GM23248 (cell line): Measurements from ENCODE around the gene GPR160. TPM values are rescaled to one million over a fixed set of nuclear protein-coding genes. Genes with fewer than 3 reads are reported as not detected.
"Not testable (repeated sequence)": the region's sequence is repeated elsewhere in the genome, so short reads cannot be mapped to it uniquely, and the experiment has no call there.

ENCODE experiments used
- DNase-seq: peaks from one replicate; pipeline ENCODE4 v3.0.0-alpha.2; 2015
- H2AFZ ChIP-seq: fragments of 200-600 bp; sonication (generic); 2 replicates; pipeline ENCODE4 v1.6.1; 2016; ENCODE audit warnings: antibody characterized with exemption
- H3F3A ChIP-seq: fragments of 200-600 bp; sonication (generic); 2 replicates; pipeline ENCODE4 v1.6.1; 2016; ENCODE audit warnings: mild to moderate bottlenecking, antibody characterized with exemption, mixed run types; ENCODE audit not compliant: insufficient read depth
- H3K27ac ChIP-seq: fragments of 200-600 bp; sonication (generic); 2 replicates; pipeline ENCODE4 v1.5.1; 2016; ENCODE audit warnings: mild to moderate bottlenecking
- H3K27me3 ChIP-seq: fragments of 200-600 bp; sonication (generic); replicated peaks from 2 replicates; pipeline ENCODE4 v1.6.1; 2016; ENCODE audit warnings: mild to moderate bottlenecking; ENCODE audit not compliant: insufficient read depth
- H3K36me3 ChIP-seq: fragments of 200-600 bp; sonication (generic); 2 replicates; pipeline ENCODE4 v1.6.1; 2016; ENCODE audit warnings: low read depth, mild to moderate bottlenecking
- H3K4me1 ChIP-seq: fragments of 200-600 bp; sonication (generic); 2 replicates; pipeline ENCODE4 v1.6.1; 2016; ENCODE audit warnings: mild to moderate bottlenecking; ENCODE audit not compliant: insufficient read depth
- H3K4me2 ChIP-seq: fragments of 200-600 bp; sonication (generic); one replicate; pipeline ENCODE4 v1.6.1; 2016; ENCODE audit warnings: mild to moderate bottlenecking; ENCODE audit not compliant: unreplicated experiment
- H3K4me3 ChIP-seq: fragments of 200-600 bp; sonication (generic); 2 replicates; pipeline ENCODE4 v1.5.1; 2016; ENCODE audit warnings: mild to moderate bottlenecking
- H3K79me2 ChIP-seq: fragments of 200-600 bp; sonication (generic); 2 replicates; pipeline ENCODE4 v1.6.1; 2016; ENCODE audit warnings: mild to moderate bottlenecking; ENCODE audit not compliant: insufficient read depth
- H3K9ac ChIP-seq: fragments of 200-600 bp; sonication (generic); 2 replicates; pipeline ENCODE4 v1.6.1; 2016; ENCODE audit warnings: mild to moderate bottlenecking
- H3K9me2 ChIP-seq: fragments of 200-600 bp; sonication (generic); 2 replicates; pipeline ENCODE4 v1.6.1; 2016; ENCODE audit warnings: mixed run types, mild to moderate bottlenecking, moderate library complexity; ENCODE audit not compliant: insufficient read depth
- H3K9me3 ChIP-seq: fragments of 200-600 bp; sonication (generic); one replicate; pipeline ENCODE4 v1.6.1; 2017; ENCODE audit warnings: low read depth
- H4K20me1 ChIP-seq: fragments of 200-600 bp; sonication (generic); 2 replicates; pipeline ENCODE4 v1.6.0; 2016; ENCODE audit not compliant: insufficient read depth
- EZH2 ChIP-seq: fragments of 200-600 bp; sonication (generic); IDR thresholded peaks from 2 replicates; pipeline ENCODE4 v1.6.1; 2018; ENCODE audit warnings: antibody characterized with exemption, mild to moderate bottlenecking; ENCODE audit not compliant: insufficient read depth, poor library complexity, severe bottlenecking
- EZH2phosphoT487 ChIP-seq: fragments of 200-600 bp; sonication (generic); IDR thresholded peaks from 2 replicates; pipeline ENCODE4 v1.6.1; 2018; ENCODE audit warnings: antibody characterized with exemption, moderate library complexity, mild to moderate bottlenecking, low read depth; ENCODE audit not compliant: insufficient read depth
- WGBS, 2 experiments: methylation state at CpG; one replicate each; pipeline ENCODE4 v1.1.6; 2015 to 2017; ENCODE audit warnings: low lambda C conversion rate in 2 of 2, low coverage in 1 of 2; ENCODE audit errors: missing lambda C conversion rate in 2 of 2; 5-methylcytosine and 5-hydroxymethylcytosine counted together
- in situ Hi-C: fragments of 300-500 bp; cut with MboI; formaldehyde crosslinking; loops from 2 replicates; pipeline ENCODE4 v1.15.0; 2020
- polyA plus RNA-seq: library from polyadenylated mRNA; unstranded; fragments of >200 nt; fragmentation: Nextera tagmentation; extraction: Ambion mirVana; gene quantifications from 2 replicates; pipeline ENCODE4 v1.2.1, GENCODE V29; 2016
- total RNA-seq: library from RNA; depleted of rRNA; stranded (reverse); fragments of >200 nt; shearing (Covaris generic); gene quantifications from 2 replicates; pipeline ENCODE4 v1.2.3, GENCODE V29; 2014

GPR160 gene
- total and polyA plus RNA-seq, 2 experiments from 2014 or later, result 0.73 to 0.76 TPM

DNA sequence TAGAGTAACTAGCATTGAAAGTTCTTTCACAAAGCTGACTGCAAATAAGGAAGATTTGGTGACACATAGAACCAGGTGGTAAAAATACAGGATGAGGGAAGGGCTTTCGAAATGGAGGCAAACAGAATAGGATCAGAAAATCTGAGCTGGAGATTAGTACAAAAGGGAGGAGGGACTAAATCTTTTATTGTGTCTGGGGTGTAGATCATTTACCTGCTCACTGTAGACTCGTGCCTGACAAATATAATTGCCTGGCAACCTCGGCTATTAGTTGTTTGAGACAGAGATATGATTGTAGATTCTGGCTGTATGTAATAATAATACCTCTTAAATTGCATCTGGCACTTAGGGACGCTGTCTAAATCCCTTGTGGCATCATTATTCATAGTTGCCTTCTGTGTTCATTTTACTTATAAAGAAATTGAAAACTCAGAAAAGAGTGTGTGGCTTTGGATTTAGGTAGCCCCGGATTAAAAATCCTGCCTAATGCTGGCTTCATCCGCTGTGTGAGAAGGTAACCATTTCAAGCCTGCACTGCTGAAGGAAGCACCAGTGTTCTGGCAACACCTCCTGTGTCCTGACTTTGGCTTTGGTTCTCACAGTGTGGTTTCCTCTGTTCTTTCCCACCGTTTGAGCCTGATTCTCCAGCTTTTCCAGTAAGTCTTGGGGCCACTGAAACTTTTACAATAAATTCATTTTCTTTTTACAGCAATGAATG is 25.0 kb upstream of the GPR160 start:
- Histone ChIP-seq H3K9me2 (no peaks in the 10 kb centered on the region), H3K4me2 (no peak overlapping the region), H3K36me3 (no peaks in the 10 kb centered on the region), H2AFZ (no peak overlapping the region), H3F3A (no peaks in the 10 kb centered on the region), H3K9me3 (no peaks in the 10 kb centered on the region), H3K27me3 (no peaks in the 10 kb centered on the region), H3K4me3 (no peak overlapping the region), H3K4me1 (no peaks in the 10 kb centered on the region), H3K79me2 (no peaks in the 10 kb centered on the region), H3K9ac (no peak overlapping the region), H4K20me1 (no peaks in the 10 kb centered on the region), H3K27ac (no peak overlapping the region)
- no peak for DNase-seq
- TF ChIP-seq EZH2 (no peak), EZH2phosphoT487 (no peak)
- in situ Hi-C loops, result no loop called here
- WGBS, 2 experiments, result 44 to 53% methylated on average over 7 of the region's 7 CpGs

DNA sequence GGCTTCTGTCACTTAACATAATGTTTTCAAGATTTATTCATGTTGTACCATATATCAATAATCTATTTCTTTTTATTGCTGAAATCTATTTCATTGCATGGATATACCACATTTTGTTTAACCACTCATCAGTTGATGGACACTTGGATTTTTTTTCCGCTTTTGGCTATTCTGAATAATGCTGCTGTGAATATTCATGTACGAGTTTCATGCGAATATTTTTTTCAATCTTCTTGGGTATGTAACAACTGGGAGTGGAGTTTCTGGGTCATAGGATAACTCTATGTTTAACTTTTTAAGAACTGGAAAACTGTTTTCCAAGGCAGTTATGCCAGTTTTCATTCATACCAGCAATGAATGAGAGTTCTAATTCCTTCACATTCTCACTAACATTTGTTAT is 21.7 kb upstream of the GPR160 start:
- in situ Hi-C loops, result no loop called here
- H3K4me3 ChIP-seq, result no peak overlapping the region
- no peaks in the 10 kb centered on the region for H3K9me2 ChIP-seq
- no peak overlapping the region for H2AFZ ChIP-seq
- H3F3A ChIP-seq, result no peaks in the 10 kb centered on the region
- no peaks in the 10 kb centered on the region for H3K4me1 ChIP-seq
- WGBS, 2 experiments, result 70 to 74% methylated on average over 3 of the region's 3 CpGs
- no peaks in the 10 kb centered on the region for H3K27me3 ChIP-seq
- H3K9ac ChIP-seq, result no peak overlapping the region
- H3K36me3 ChIP-seq, result no peaks in the 10 kb centered on the region
- no peak overlapping the region for H3K27ac ChIP-seq
- no peak overlapping the region for H3K4me2 ChIP-seq
- H3K79me2 ChIP-seq, result no peaks in the 10 kb centered on the region
- H4K20me1 ChIP-seq, result no peaks in the 10 kb centered on the region
- no peak for DNase-seq
- H3K9me3 ChIP-seq, result no peaks in the 10 kb centered on the region
- TF ChIP-seq EZH2phosphoT487, result no peak
- no peak for TF ChIP-seq EZH2

DNA sequence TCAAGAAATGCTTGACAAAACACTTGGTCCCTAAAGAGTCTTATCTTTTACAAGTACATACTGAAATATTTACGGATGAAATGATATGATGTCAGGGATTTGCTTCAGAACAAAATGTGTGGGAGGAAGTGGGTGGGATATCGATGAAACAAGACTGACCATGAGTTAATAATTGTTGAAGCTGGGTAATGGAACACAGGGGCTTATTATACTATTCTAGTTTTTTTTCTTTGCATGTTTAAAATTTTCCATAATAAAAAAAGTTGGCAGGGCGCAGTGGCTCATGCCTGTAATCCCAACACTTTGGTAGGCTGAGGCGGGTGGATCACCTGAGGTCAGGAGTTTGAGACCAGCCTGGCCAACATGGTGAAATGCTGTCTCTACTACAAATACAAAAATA is 18.5 kb upstream of the GPR160 start:
- H3K9me2 ChIP-seq, in situ Hi-C loops, H3K4me1 ChIP-seq, H3K27ac ChIP-seq, H3K4me3 ChIP-seq, H3K9ac ChIP-seq, H3K4me2 ChIP-seq, H4K20me1 ChIP-seq, H3K79me2 ChIP-seq, H3K9me3 ChIP-seq, H2AFZ ChIP-seq, H3F3A ChIP-seq, H3K27me3 ChIP-seq, DNase-seq, H3K36me3 ChIP-seq: not testable (repeated sequence)
- 88 to 92% methylated on average over 4 of the region's 4 CpGs for WGBS, 2 experiments

DNA sequence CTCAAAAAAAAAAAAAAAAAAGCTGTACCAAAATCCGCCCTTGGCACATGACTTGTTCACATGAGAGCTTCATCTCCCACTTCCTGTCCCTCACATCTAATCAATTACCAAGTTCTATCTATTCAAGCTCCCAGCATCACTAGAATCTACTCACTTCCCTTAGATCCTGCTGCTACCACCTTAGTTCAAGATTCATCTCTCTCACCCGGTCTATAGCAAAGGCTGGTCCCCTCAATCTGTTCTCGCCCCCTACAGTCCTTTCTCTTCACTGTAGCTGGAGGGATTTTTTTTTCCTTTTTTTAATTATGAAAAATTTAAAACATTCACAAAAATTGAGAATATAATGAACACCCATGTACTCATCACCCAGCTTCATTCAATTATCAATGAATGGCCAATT is 16.7 kb upstream of the GPR160 start:
- WGBS, 2 experiments, result 71 to 85% methylated on average over 3 of the region's 3 CpGs
- H4K20me1 ChIP-seq, result no peaks in the 10 kb centered on the region
- no peaks in the 10 kb centered on the region for H3K9me2 ChIP-seq
- TF ChIP-seq EZH2phosphoT487 (no peak), EZH2 (no peak)
- H3K4me3 ChIP-seq, result no peak overlapping the region
- peak; percentile 15 for DNase-seq
- H3K9ac ChIP-seq, result no peak overlapping the region
- H3K27ac ChIP-seq, result no peak overlapping the region
- H3K4me2 ChIP-seq, result no peak overlapping the region
- H3K27me3 ChIP-seq, result no peaks in the 10 kb centered on the region
- H3K9me3 ChIP-seq, result no peaks in the 10 kb centered on the region
- no peaks in the 10 kb centered on the region for H3K36me3 ChIP-seq
- H2AFZ ChIP-seq, result no peak overlapping the region
- H3K79me2 ChIP-seq, result no peaks in the 10 kb centered on the region
- in situ Hi-C loops, result no loop called here
- H3F3A ChIP-seq, result no peaks in the 10 kb centered on the region
- no peaks in the 10 kb centered on the region for H3K4me1 ChIP-seq

DNA sequence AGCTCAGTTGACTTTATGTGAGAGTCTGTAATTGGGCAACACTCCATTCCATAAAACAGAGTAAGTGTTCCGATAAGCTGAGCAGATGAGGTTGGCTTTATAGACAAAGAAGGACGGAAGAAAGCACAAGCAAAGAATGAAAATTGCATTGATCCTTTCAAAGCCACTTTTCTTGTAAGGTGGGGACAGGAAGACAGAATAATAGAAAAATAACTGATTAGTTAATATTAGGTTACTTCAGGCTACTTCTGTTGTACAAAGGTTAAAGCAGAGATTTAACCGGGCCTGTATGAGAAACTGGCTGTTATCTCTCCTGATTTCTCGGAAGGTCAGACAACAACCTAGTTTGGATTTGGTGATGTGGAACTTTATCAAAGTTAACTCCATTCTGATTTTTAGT is 15.5 kb upstream of the GPR160 start:
- Histone ChIP-seq H2AFZ (no peak overlapping the region), H3K27me3 (no peaks in the 10 kb centered on the region), H3K9me2 (no peaks in the 10 kb centered on the region), H3K4me2 (no peak overlapping the region), H3F3A (no peaks in the 10 kb centered on the region), H3K4me3 (no peak overlapping the region), H3K9me3 (no peaks in the 10 kb centered on the region), H3K9ac (no peak overlapping the region), H3K27ac (no peak overlapping the region), H3K4me1 (no peaks in the 10 kb centered on the region), H3K79me2 (no peaks in the 10 kb centered on the region), H3K36me3 (no peaks in the 10 kb centered on the region), H4K20me1 (no peaks in the 10 kb centered on the region)
- in situ Hi-C loops, result no loop called here
- DNase-seq, result no peak
- TF ChIP-seq EZH2 (no peak), EZH2phosphoT487 (no peak)
- 90% methylated on average over 4 of the region's 4 CpGs for WGBS, 2 experiments
